Upper lobe of left lung (tissue), 4 donors: Measurements from ENCODE around the gene MED12.

ENCODE experiments used
- CTCF ChIP-seq, 6 experiments: fragments of 450-650 bp in 4 of 6; fragments of 200-600 bp in 2 of 6; sonication (generic) in 2 of 6; IDR thresholded peaks; one replicate each; pipeline ENCODE4 v1.5.1; 2016 to 2019; ENCODE audit warnings: antibody characterized with exemption in 6 of 6
- EP300 ChIP-seq, 4 donors: sonication (generic); formaldehyde crosslinking; IDR thresholded peaks; one replicate each; pipeline ENCODE4 v1.5.1; 2017; ENCODE audit warnings: antibody characterized with exemption in 4 of 4, control low read depth in 2 of 4
- POLR2A ChIP-seq, 4 donors: fragments of 450-650 bp; IDR thresholded peaks; one replicate each; pipeline ENCODE4 v1.5.1; 2016 to 2017; ENCODE audit warnings: antibody characterized with exemption in 4 of 4, mild to moderate bottlenecking in 2 of 4
- POLR2AphosphoS5 ChIP-seq, 2 donors: sonication (generic); formaldehyde crosslinking; IDR thresholded peaks; one replicate each; pipeline ENCODE4 v1.5.1; 2017; ENCODE audit warnings: antibody characterized with exemption in 2 of 2

- TF ChIP-seq CTCF (IDR thresholded peaks at IDR 0.05) (no peak), POLR2AphosphoS5 (IDR thresholded peaks at IDR 0.05) (no peak), POLR2A (IDR thresholded peaks at IDR 0.05) (no peak), EP300 (IDR thresholded peaks at IDR 0.05) (no peak)
Observed at GRCh38 chrX:71168134-71168533, 49.7 kb downstream of the MED12 start.
